Activated naive CD4-positive, alpha-beta T cell treated with anti-CD3 and anti-CD28 coated beads, Interleukin-2, amount 50 U/mL, for 24 hours (primary cell): ENCODE measurements around the gene PCDHB4.
"Not testable (repeated sequence)": the region's sequence is repeated elsewhere in the genome, so short reads cannot be mapped to it uniquely, and the experiment has no call there.

Source experiments
- H3K27ac Mint-ChIP-seq: one replicate; pipeline ENCODE4 v1.8.0; 2021; ENCODE audit warnings: mild to moderate bottlenecking, mixed read lengths
- H3K27me3 Mint-ChIP-seq: one replicate; pipeline ENCODE4 v1.8.0; 2021; ENCODE audit warnings: mixed read lengths
- H3K36me3 Mint-ChIP-seq: one replicate; pipeline ENCODE4 v1.8.0; 2021; ENCODE audit warnings: mixed read lengths
- H3K4me1 Mint-ChIP-seq: one replicate; pipeline ENCODE4 v1.8.0; 2021; ENCODE audit warnings: mixed read lengths
- H3K4me3 Mint-ChIP-seq: one replicate; pipeline ENCODE4 v1.8.0; 2021; ENCODE audit warnings: mild to moderate bottlenecking, mixed read lengths
- H3K9me3 Mint-ChIP-seq: one replicate; pipeline ENCODE4 v1.8.0; 2021; ENCODE audit warnings: mixed read lengths

Gene PCDHB4

DNA sequence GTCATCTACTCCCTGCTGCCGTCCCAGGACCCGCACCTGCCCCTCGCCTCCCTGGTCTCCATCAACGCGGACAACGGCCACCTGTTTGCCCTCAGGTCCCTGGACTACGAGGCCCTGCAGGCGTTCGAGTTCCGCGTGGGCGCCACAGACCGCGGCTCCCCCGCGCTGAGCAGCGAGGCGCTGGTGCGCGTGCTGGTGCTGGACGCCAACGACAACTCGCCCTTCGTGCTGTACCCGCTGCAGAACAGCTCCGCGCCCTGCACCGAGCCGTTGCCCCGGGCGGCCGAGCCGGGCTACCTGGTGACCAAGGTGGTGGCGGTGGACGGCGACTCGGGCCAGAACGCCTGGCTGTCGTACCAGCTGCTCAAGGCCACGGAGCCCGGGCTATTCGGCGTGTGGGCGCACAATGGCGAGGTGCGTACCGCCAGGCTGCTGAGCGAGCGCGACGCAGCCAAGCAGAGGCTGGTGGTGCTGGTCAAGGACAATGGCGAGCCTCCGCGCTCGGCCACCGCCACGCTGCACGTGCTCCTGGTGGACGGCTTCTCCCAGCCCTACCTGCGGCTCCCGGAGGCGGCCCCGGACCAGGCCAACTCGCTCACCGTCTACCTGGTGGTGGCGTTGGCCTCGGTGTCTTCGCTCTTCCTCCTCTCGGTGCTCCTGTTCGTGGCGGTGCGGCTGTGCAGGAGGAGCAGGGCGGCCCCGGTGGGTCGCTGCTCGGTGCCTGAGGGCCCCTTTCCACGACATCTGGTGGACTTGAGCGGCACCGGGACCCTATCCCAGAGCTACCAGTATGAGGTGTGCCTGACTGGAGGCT, 52.9 kb downstream of the PCDHB4 start:
- not testable (repeated sequence) for H3K27ac Mint-ChIP-seq, H3K4me3 Mint-ChIP-seq
- H3K27me3 Mint-ChIP-seq: peaks cover 21% of the 10 kb centered on the region

More for the DNA sequence above, 52.9 kb downstream of the PCDHB4 start:
- H3K4me1 Mint-ChIP-seq, H3K36me3 Mint-ChIP-seq, H3K9me3 Mint-ChIP-seq: not testable (repeated sequence)
